ENCODE data around the gene GPR173.

The GPR173 gene

DNA sequence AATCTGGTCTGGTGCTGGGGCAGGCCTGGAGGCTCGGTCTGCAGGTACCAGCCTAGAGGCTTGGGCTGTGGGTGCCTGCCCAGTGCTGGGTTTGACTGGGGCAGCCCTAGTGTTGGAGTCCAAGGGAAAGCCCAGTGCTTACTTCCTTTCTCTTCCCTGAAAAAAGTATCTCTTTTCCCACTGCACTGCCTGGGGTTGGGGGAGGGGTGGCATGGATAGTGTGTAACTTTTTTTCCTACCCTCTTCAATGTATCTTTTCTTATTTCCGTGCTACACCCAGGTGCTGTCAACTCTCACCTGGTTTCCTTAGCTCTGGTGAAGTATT lies 66.9 kb downstream of the GPR173 start:
- H3K27me3 ChIP-seq (ENCODE audit: control insufficient read depth, insufficient read depth, low read length): no peaks in the 10 kb centered on the region
- TF ChIP-seq, protein P1, sequence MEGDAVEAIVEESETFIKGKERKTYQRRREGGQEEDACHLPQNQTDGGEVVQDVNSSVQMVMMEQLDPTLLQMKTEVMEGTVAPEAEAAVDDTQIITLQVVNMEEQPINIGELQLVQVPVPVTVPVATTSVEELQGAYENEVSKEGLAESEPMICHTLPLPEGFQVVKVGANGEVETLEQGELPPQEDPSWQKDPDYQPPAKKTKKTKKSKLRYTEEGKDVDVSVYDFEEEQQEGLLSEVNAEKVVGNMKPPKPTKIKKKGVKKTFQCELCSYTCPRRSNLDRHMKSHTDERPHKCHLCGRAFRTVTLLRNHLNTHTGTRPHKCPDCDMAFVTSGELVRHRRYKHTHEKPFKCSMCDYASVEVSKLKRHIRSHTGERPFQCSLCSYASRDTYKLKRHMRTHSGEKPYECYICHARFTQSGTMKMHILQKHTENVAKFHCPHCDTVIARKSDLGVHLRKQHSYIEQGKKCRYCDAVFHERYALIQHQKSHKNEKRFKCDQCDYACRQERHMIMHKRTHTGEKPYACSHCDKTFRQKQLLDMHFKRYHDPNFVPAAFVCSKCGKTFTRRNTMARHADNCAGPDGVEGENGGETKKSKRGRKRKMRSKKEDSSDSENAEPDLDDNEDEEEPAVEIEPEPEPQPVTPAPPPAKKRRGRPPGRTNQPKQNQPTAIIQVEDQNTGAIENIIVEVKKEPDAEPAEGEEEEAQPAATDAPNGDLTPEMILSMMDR (IDR thresholded peaks at IDR 0.05): no peak
- H2AFZ ChIP-seq: no peak overlapping the region
- H3K9ac ChIP-seq: no peak overlapping the region
- H3K4me1 ChIP-seq: no peaks in the 10 kb centered on the region
- H3K4me3 ChIP-seq (ENCODE audit: low read depth, low read length): no peak overlapping the region
- H3K4me2 ChIP-seq (ENCODE audit: low read length): no peak overlapping the region
- no peaks in the 10 kb centered on the region for H3K79me2 ChIP-seq
- H3K36me3 ChIP-seq (ENCODE audit: control insufficient read depth, insufficient read depth, low read length): no peaks in the 10 kb centered on the region
- no peak overlapping the region for H3K27ac ChIP-seq
- H3K9me3 ChIP-seq (ENCODE audit: control insufficient read depth, low read length): no peaks in the 10 kb centered on the region

DNA sequence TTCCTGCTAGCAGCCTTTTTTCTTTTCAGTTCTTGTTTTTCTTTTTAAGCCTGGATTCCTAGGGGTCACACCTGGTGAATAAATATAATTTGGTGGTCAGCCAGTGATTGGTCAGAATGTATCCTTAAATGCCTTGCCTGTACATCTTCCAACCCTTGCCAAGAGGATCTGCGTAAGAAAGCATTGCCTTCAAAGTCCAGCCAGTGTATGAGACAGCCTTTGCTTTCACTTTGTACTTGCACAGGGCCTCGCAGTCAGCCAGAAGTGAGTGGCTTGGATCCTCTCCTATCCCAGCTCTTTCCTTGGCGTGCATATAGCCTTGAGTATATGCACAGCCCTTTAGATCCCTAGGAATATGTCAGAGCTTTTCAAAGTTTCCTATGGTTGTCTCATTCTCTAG lies 67.5 kb downstream of the GPR173 start:
- TF ChIP-seq, protein P1 (IDR thresholded peaks at IDR 0.05): no peak
- Histone ChIP-seq H3K9ac (no peak overlapping the region), H3K4me2 (ENCODE audit: low read length) (no peak overlapping the region), H2AFZ (no peak overlapping the region), H3K4me1 (no peaks in the 10 kb centered on the region), H3K27me3 (ENCODE audit: control insufficient read depth, insufficient read depth, low read length) (no peaks in the 10 kb centered on the region), H3K36me3 (ENCODE audit: control insufficient read depth, insufficient read depth, low read length) (no peaks in the 10 kb centered on the region), H3K4me3 (ENCODE audit: low read depth, low read length) (no peak overlapping the region), H3K27ac (no peak overlapping the region), H3K79me2 (no peaks in the 10 kb centered on the region), H3K9me3 (ENCODE audit: control insufficient read depth, low read length) (no peaks in the 10 kb centered on the region)

DNA sequence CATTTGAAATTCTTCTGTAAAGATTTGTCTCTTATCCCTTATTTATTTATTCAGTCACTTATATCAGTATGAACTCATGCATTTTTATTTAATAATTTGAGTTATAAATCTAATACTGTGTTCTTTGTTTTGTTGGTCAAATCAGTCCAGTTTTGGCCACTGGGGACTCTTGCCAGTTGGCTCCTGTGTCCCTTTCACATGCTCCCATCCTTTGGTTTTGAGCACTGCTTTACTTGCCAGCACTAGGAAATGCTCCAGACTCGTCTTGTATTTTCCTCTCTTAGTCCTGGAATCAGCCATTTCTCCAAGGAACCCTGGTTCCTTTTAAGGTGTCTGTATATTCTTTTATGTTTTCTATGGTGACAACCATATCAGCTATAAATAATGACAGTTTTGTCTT lies 73.4 kb downstream of the GPR173 start:
- no peaks in the 10 kb centered on the region for H3K9me3 ChIP-seq (ENCODE audit: control insufficient read depth, low read length)
- H2AFZ ChIP-seq: no peak overlapping the region
- no peaks in the 10 kb centered on the region for H3K36me3 ChIP-seq (ENCODE audit: control insufficient read depth, insufficient read depth, low read length)
- H3K4me3 ChIP-seq (ENCODE audit: low read depth, low read length): no peak overlapping the region
- H3K9ac ChIP-seq: no peak overlapping the region
- H3K27ac ChIP-seq: no peak overlapping the region
- no peak overlapping the region for H3K4me2 ChIP-seq (ENCODE audit: low read length)
- TF ChIP-seq, protein P1 (IDR thresholded peaks at IDR 0.05): no peak
- H3K27me3 ChIP-seq (ENCODE audit: control insufficient read depth, insufficient read depth, low read length): no peaks in the 10 kb centered on the region
- H3K4me1 ChIP-seq: no peaks in the 10 kb centered on the region
- peaks cover 4% of the 10 kb centered on the region for H3K79me2 ChIP-seq

DNA sequence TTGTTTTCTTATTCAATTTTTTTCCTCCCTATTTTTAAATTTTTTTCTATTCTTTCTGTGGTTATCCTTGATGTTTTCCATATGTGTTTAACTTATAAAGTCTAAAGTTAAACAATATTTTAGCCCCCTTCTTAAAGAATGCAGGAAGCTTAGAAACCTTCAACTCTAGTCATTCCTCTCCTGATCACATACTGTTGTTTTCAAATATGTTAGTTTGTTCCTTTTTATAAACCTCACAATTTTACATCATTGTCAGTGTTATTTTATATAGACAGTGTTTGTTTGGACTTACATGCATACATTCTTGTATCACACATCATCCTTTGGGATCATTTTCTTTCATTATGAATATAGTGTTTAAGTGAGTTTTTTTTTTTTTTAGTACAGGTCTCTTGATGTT lies 76.9 kb downstream of the GPR173 start:
- no peak overlapping the region for H2AFZ ChIP-seq
- no peaks in the 10 kb centered on the region for H3K36me3 ChIP-seq (ENCODE audit: control insufficient read depth, insufficient read depth, low read length)
- no peaks in the 10 kb centered on the region for H3K27me3 ChIP-seq (ENCODE audit: control insufficient read depth, insufficient read depth, low read length)
- no peaks in the 10 kb centered on the region for H3K4me1 ChIP-seq
- TF ChIP-seq, protein P1 (IDR thresholded peaks at IDR 0.05): no peak
- H3K79me2 ChIP-seq: peaks cover 4% of the 10 kb centered on the region
- H3K9me3 ChIP-seq (ENCODE audit: control insufficient read depth, low read length): no peaks in the 10 kb centered on the region
- H3K4me3 ChIP-seq (ENCODE audit: low read depth, low read length): no peak overlapping the region
- H3K27ac ChIP-seq: no peak overlapping the region
- no peak overlapping the region for H3K4me2 ChIP-seq (ENCODE audit: low read length)
- H3K9ac ChIP-seq: no peak overlapping the region

GRCh38 chrX:53126377-53126776 lies 77.8 kb downstream of the GPR173 start:
- no peaks in the 10 kb centered on the region for H3K36me3 ChIP-seq (ENCODE audit: control insufficient read depth, insufficient read depth, low read length)

More at GRCh38 chrX:53126377-53126776, 77.8 kb downstream of the GPR173 start:
- Histone ChIP-seq H3K4me1 (no peaks in the 10 kb centered on the region), H3K79me2 (peaks cover 4% of the 10 kb centered on the region), H3K9ac (no peak overlapping the region), H3K4me3 (ENCODE audit: low read depth, low read length) (no peak overlapping the region), H3K27ac (no peak overlapping the region), H3K9me3 (ENCODE audit: control insufficient read depth, low read length) (no peaks in the 10 kb centered on the region), H2AFZ (no peak overlapping the region), H3K4me2 (ENCODE audit: low read length) (no peak overlapping the region), H3K27me3 (ENCODE audit: control insufficient read depth, insufficient read depth, low read length) (no peaks in the 10 kb centered on the region)
- TF ChIP-seq, protein P1 (IDR thresholded peaks at IDR 0.05): no peak

Data from parathyroid adenoma (tissue), 2 donors.